Liver (tissue), 3 donors: ENCODE results near the gene GMDS.

Source experiments
- ATF3 ChIP-seq: IDR thresholded peaks from 2 replicates; pipeline ENCODE4 v1.6.1; 2016; ENCODE audit warnings: antibody characterized with exemption
- CTCF ChIP-seq: fragments of 150-350 bp; IDR thresholded peaks from 2 replicates; pipeline ENCODE4 v1.5.1; 2017; ENCODE audit warnings: improper control_type of control experiment, low read depth, low read length; ENCODE audit not compliant: missing input control
- EGR1 ChIP-seq, 2 donors: IDR thresholded peaks; 2 replicates each; pipeline ENCODE4 v1.6.1; 2016 to 2018; ENCODE audit warnings: antibody characterized with exemption in 2 of 2, low read depth in 2 of 2
- FOXA1 ChIP-seq: IDR thresholded peaks from 2 replicates; pipeline ENCODE4 v1.6.1; 2016; ENCODE audit warnings: antibody characterized with exemption
- GABPA ChIP-seq, 2 donors: IDR thresholded peaks in 1 of 2; conservative IDR thresholded peaks in 1 of 2; 2 replicates each; pipeline ENCODE4 v1.6.1; 2016; ENCODE audit warnings: antibody characterized with exemption in 2 of 2, mild to moderate bottlenecking in 1 of 2, moderate library complexity in 1 of 2
- HNF4G ChIP-seq: IDR thresholded peaks from 2 replicates; pipeline ENCODE4 v1.6.1; 2016; ENCODE audit warnings: antibody characterized with exemption
- REST ChIP-seq: IDR thresholded peaks from 2 replicates; pipeline ENCODE4 v1.6.1; 2016; ENCODE audit warnings: antibody characterized with exemption, mild to moderate bottlenecking
- TAF1 ChIP-seq: conservative IDR thresholded peaks from 2 replicates; pipeline ENCODE4 v1.6.1; 2016; ENCODE audit warnings: antibody characterized with exemption, mild to moderate bottlenecking
- ZBTB33 ChIP-seq: IDR thresholded peaks from 2 replicates; pipeline ENCODE4 v1.6.1; 2016; ENCODE audit warnings: antibody characterized with exemption
- donor health status: healthy.
- donor health status: healthy.

- TF ChIP-seq CTCF (no peak), REST (no peak), TAF1 (no peak), GABPA (IDR thresholded peaks at IDR 0.05 in 1 of 2, conservative IDR thresholded peaks at IDR 0.05 in 1 of 2) (no peak), ZBTB33 (no peak), ATF3 (no peak), FOXA1 (no peak), HNF4G (no peak), EGR1 (IDR thresholded peaks at IDR 0.05; ENCODE audit: low read depth in 2 of 2) (no peak)
Observed at GRCh38 chr6:1643830-1644445, 601.5 kb downstream of the GMDS start.
